HG03095 (cell line): ENCODE measurements around the gene LRMDA.

Experiments used
- ATAC-seq: cut with Tn5 transposase; IDR thresholded peaks from one replicate; pipeline ENCODE4 v1.9.1; 2021; ENCODE audit warnings: moderate library complexity; ENCODE audit not compliant: unreplicated experiment

Gene LRMDA

GRCh38 chr10:75852851-75853484 is 421.5 kb downstream of the LRMDA start:
- ATAC-seq, result no peak

- ATAC-seq, result no peak
Observed at GRCh38 chr10:75857269-75857846, 425.9 kb downstream of the LRMDA start.

GRCh38 chr10:75857896-75858295 is 426.5 kb downstream of the LRMDA start:
- no peak for ATAC-seq

GRCh38 chr10:75858339-75858738 is 426.9 kb downstream of the LRMDA start:
- ATAC-seq, result no peak

GRCh38 chr10:75859141-75859540 is 427.7 kb downstream of the LRMDA start:
- no peak for ATAC-seq

- no peak for ATAC-seq
Observed at GRCh38 chr10:75860009-75860408, 428.6 kb downstream of the LRMDA start.

- no peak for ATAC-seq
Observed at GRCh38 chr10:75861582-75861981, 430.2 kb downstream of the LRMDA start.

GRCh38 chr10:75862935-75863334 is 431.5 kb downstream of the LRMDA start:
- ATAC-seq, result no peak

GRCh38 chr10:75864717-75865116 is 433.3 kb downstream of the LRMDA start:
- ATAC-seq, result no peak

GRCh38 chr10:75865413-75866299 is 434.2 kb downstream of the LRMDA start:
- no peak for ATAC-seq

GRCh38 chr10:75866300-75866625 is 434.8 kb downstream of the LRMDA start:
- no peak for ATAC-seq

GRCh38 chr10:75866731-75867130 is 435.3 kb downstream of the LRMDA start:
- no peak for ATAC-seq

- no peak for ATAC-seq
Observed at GRCh38 chr10:75868574-75868973, 437.1 kb downstream of the LRMDA start.

GRCh38 chr10:75870039-75870645 is 438.7 kb downstream of the LRMDA start:
- ATAC-seq, result no peak

- no peak for ATAC-seq
Observed at GRCh38 chr10:75875740-75876139, 444.3 kb downstream of the LRMDA start.

GRCh38 chr10:75876710-75877109 is 445.3 kb downstream of the LRMDA start:
- no peak for ATAC-seq

- no peak for ATAC-seq
Observed at GRCh38 chr10:75877877-75878276, 446.5 kb downstream of the LRMDA start.

- ATAC-seq, result no peak
Observed at GRCh38 chr10:75878586-75878985, 447.2 kb downstream of the LRMDA start.

- no peak for ATAC-seq
Observed at GRCh38 chr10:75880031-75880775, 448.8 kb downstream of the LRMDA start.

- ATAC-seq, result no peak
Observed at GRCh38 chr10:75883081-75884072, 452.0 kb downstream of the LRMDA start.
